GM08714 (cell line): ENCODE results near the gene TSPAN9.

Experiments used
- H3K4me3 ChIP-seq: fragments of 200-500 bp; sonication (Bioruptor generic); 2 replicates; pipeline ENCODE4 v1.5.1; 2014; ENCODE audit warnings: mild to moderate bottlenecking, low read length, inconsistent platforms
- ZNF274 ChIP-seq: IDR thresholded peaks from 2 replicates; pipeline ENCODE4 v1.6.1; 2012; ENCODE audit warnings: mild to moderate bottlenecking, low read depth, low read length

Gene TSPAN9

GRCh38 chr12:3213188-3213587, 136.0 kb downstream of the TSPAN9 start:
- no peak for TF ChIP-seq ZNF274

GRCh38 chr12:3213768-3214167, 136.6 kb downstream of the TSPAN9 start:
- no peak for TF ChIP-seq ZNF274
- H3K4me3 ChIP-seq, result no peak overlapping the region

More at GRCh38 chr12:3213188-3213587, 136.0 kb downstream of the TSPAN9 start:
- no peak overlapping the region for H3K4me3 ChIP-seq

- no peak overlapping the region for H3K4me3 ChIP-seq
- TF ChIP-seq ZNF274, result no peak
These were observed 137.6 kb downstream of the TSPAN9 start for GRCh38 chr12:3214526-3215365.

GRCh38 chr12:3215410-3215975, 138.3 kb downstream of the TSPAN9 start:
- H3K4me3 ChIP-seq, result no peak overlapping the region
- no peak for TF ChIP-seq ZNF274

GRCh38 chr12:3216097-3216496, 138.9 kb downstream of the TSPAN9 start:
- TF ChIP-seq ZNF274, result no peak
- no peak overlapping the region for H3K4me3 ChIP-seq

- no peak overlapping the region for H3K4me3 ChIP-seq
- no peak for TF ChIP-seq ZNF274
These were observed 139.8 kb downstream of the TSPAN9 start for GRCh38 chr12:3216726-3217682.

- no peak overlapping the region for H3K4me3 ChIP-seq
- TF ChIP-seq ZNF274, result no peak
These were observed 140.5 kb downstream of the TSPAN9 start for GRCh38 chr12:3217683-3218079.

GRCh38 chr12:3218228-3219171, 141.3 kb downstream of the TSPAN9 start:
- TF ChIP-seq ZNF274, result no peak
- H3K4me3 ChIP-seq, result no peak overlapping the region

- TF ChIP-seq ZNF274, result no peak
- H3K4me3 ChIP-seq, result no peak overlapping the region
These were observed 142.1 kb downstream of the TSPAN9 start for GRCh38 chr12:3219233-3219632.

- no peak overlapping the region for H3K4me3 ChIP-seq
- TF ChIP-seq ZNF274, result no peak
These were observed 143.5 kb downstream of the TSPAN9 start for GRCh38 chr12:3220382-3221321.

GRCh38 chr12:3222306-3222705, 145.1 kb downstream of the TSPAN9 start:
- no peak overlapping the region for H3K4me3 ChIP-seq
- no peak for TF ChIP-seq ZNF274

GRCh38 chr12:3222979-3223378, 145.8 kb downstream of the TSPAN9 start:
- TF ChIP-seq ZNF274, result no peak
- H3K4me3 ChIP-seq, result no peak overlapping the region
